Loucy (cell line): Measurements from ENCODE around the gene LYZL4.

Experiments used
- H2AFZ ChIP-seq: fragments of 200-600 bp; sonication (generic); 2 replicates; pipeline ENCODE4 v1.6.0; 2016; ENCODE audit warnings: antibody characterized with exemption, mild to moderate bottlenecking, low read length, moderate library complexity
- H3F3A ChIP-seq: fragments of 200-600 bp; 2 replicates; pipeline ENCODE4 v1.6.0; 2016; ENCODE audit warnings: antibody characterized with exemption, low read depth, mild to moderate bottlenecking
- H3K27me3 ChIP-seq: fragments of 200-600 bp; sonication (generic); 2 replicates; pipeline ENCODE4 v1.6.1; 2014; ENCODE audit warnings: low read length, mild to moderate bottlenecking; ENCODE audit not compliant: insufficient read depth, poor library complexity, severe bottlenecking
- H3K36me3 ChIP-seq: fragments of 200-600 bp; sonication (generic); 2 replicates; pipeline ENCODE4 v1.6.1; 2016; ENCODE audit warnings: low read length; ENCODE audit not compliant: insufficient read depth
- H3K4me1 ChIP-seq: fragments of 200-600 bp; sonication (generic); 2 replicates; pipeline ENCODE4 v1.5.1; 2014; ENCODE audit warnings: low read length, mild to moderate bottlenecking; ENCODE audit not compliant: insufficient read depth, poor library complexity, severe bottlenecking
- H3K4me2 ChIP-seq: fragments of 200-600 bp; sonication (generic); 2 replicates; pipeline ENCODE4 v1.6.0; 2014; ENCODE audit warnings: antibody characterized with exemption, low read length, low read depth, mild to moderate bottlenecking; ENCODE audit not compliant: poor library complexity, severe bottlenecking
- H3K4me3 ChIP-seq: fragments of 200-600 bp; sonication (generic); 2 replicates; pipeline ENCODE4 v1.5.1; 2014; ENCODE audit warnings: low read length, mild to moderate bottlenecking, mixed read lengths; ENCODE audit not compliant: poor library complexity, severe bottlenecking
- H3K79me2 ChIP-seq: fragments of 200-600 bp; sonication (generic); 2 replicates; pipeline ENCODE4 v1.6.1; 2014; ENCODE audit warnings: low read length; ENCODE audit not compliant: insufficient read depth
- H3K9ac ChIP-seq: fragments of 200-600 bp; sonication (generic); 2 replicates; pipeline ENCODE4 v1.6.0; 2014; ENCODE audit warnings: mild to moderate bottlenecking, low read depth, low read length, moderate library complexity; ENCODE audit not compliant: poor library complexity, severe bottlenecking
- H3K9me2 ChIP-seq: fragments of 200-600 bp; sonication (generic); replicated peaks from 2 replicates; pipeline ENCODE4 v1.6.1; 2016; ENCODE audit warnings: low read depth, low read length, mixed read lengths
- H3K9me3 ChIP-seq: fragments of 200-600 bp; sonication (generic); 2 replicates; pipeline ENCODE4 v1.6.1; 2014; ENCODE audit warnings: mild to moderate bottlenecking, antibody characterized with exemption, low read length, low read depth; ENCODE audit not compliant: insufficient read depth
- H4K20me1 ChIP-seq: fragments of 200-600 bp; sonication (generic); 2 replicates; pipeline ENCODE4 v1.6.0; 2014; ENCODE audit warnings: antibody characterized with exemption, low read length, mild to moderate bottlenecking; ENCODE audit not compliant: insufficient read depth, poor library complexity, severe bottlenecking
- CTCF ChIP-seq: fragments of 200-600 bp; sonication (generic); conservative IDR thresholded peaks from 2 replicates; pipeline ENCODE4 v1.5.1; 2014; ENCODE audit warnings: mild to moderate bottlenecking, antibody characterized with exemption, low read length
- EZH2phosphoT487 ChIP-seq: fragments of 200-600 bp; IDR thresholded peaks from 2 replicates; pipeline ENCODE4 v1.6.1; 2018; ENCODE audit warnings: antibody characterized with exemption, mild to moderate bottlenecking, moderate library complexity, borderline replicate concordance

The LYZL4 gene

GRCh38 chr3:42394579-42395288 lies 15.7 kb downstream of the LYZL4 start:
- Histone ChIP-seq H3K9me3 (no peaks in the 10 kb centered on the region), H3F3A (no peaks in the 10 kb centered on the region), H3K27me3 (no peaks in the 10 kb centered on the region), H2AFZ (no peak overlapping the region), H3K4me1 (peaks cover 4% of the 10 kb centered on the region), H3K9me2 (no peaks in the 10 kb centered on the region), H3K4me3 (no peak overlapping the region), H3K9ac (no peak overlapping the region), H4K20me1 (no peaks in the 10 kb centered on the region), H3K4me2 (no peak overlapping the region), H3K79me2 (no peaks in the 10 kb centered on the region), H3K36me3 (no peaks in the 10 kb centered on the region)
- no peak for TF ChIP-seq EZH2phosphoT487
- no peak for TF ChIP-seq CTCF

GRCh38 chr3:42387802-42388651 lies 22.4 kb downstream of the LYZL4 start:
- no peaks in the 10 kb centered on the region for H3K27me3 ChIP-seq

GRCh38 chr3:42381551-42382082 lies 28.8 kb downstream of the LYZL4 start:
- H3K4me1 ChIP-seq = peaks cover 4% of the 10 kb centered on the region
- H4K20me1 ChIP-seq = no peaks in the 10 kb centered on the region
- no peak overlapping the region for H3K9ac ChIP-seq
- no peak overlapping the region for H3K4me2 ChIP-seq
- no peak overlapping the region for H2AFZ ChIP-seq
- no peaks in the 10 kb centered on the region for H3K9me2 ChIP-seq
- no peaks in the 10 kb centered on the region for H3K27me3 ChIP-seq
- TF ChIP-seq EZH2phosphoT487 (no peak), CTCF (no peak)
- H3K79me2 ChIP-seq = no peaks in the 10 kb centered on the region
- H3F3A ChIP-seq = no peaks in the 10 kb centered on the region
- no peaks in the 10 kb centered on the region for H3K9me3 ChIP-seq
- no peaks in the 10 kb centered on the region for H3K36me3 ChIP-seq
- H3K4me3 ChIP-seq = no peak overlapping the region

More at GRCh38 chr3:42387802-42388651, 22.4 kb downstream of the LYZL4 start:
- no peaks in the 10 kb centered on the region for H3K9me3 ChIP-seq
- no peaks in the 10 kb centered on the region for H3K36me3 ChIP-seq
- H3K4me2 ChIP-seq = peak overlapping the region; percentile 74
- no peaks in the 10 kb centered on the region for H4K20me1 ChIP-seq
- peaks cover 31% of the 10 kb centered on the region for H3K4me1 ChIP-seq
- no peaks in the 10 kb centered on the region for H3K79me2 ChIP-seq
- TF ChIP-seq CTCF = no peak
- no peak for TF ChIP-seq EZH2phosphoT487
- peak overlapping the region; percentile 56 for H3K4me3 ChIP-seq
- no peaks in the 10 kb centered on the region for H3K9me2 ChIP-seq
- H2AFZ ChIP-seq = peak overlapping the region; percentile 41
- H3F3A ChIP-seq = peaks cover 3% of the 10 kb centered on the region; the same call in 1 of the 2 replicates
- H3K9ac ChIP-seq = peak overlapping the region; percentile 55
